Measurements from ENCODE around the gene RASAL1. TPM values are rescaled to one million over a fixed set of nuclear protein-coding genes. Genes with fewer than 3 reads are reported as not detected.

RASAL1 gene
- polyA plus RNA-seq, 3 donors: 6.1 to 8.3 (median 7.6) TPM

DNA sequence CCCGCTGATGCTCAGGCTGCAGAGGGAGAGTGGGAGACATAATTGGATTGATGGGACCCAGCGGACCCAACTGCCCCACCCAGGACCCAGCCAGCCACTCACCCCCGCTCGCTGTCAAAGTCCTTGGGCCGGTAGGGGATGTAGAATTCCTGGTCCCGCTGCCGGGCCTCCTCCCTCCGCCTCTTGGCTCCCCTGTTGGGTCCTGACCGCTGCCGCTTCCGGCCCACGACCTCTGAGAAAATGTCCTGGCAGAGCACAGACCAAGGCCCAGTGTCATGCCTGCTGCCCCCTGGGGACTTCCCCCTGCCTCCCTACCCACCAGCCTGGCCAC, 27.4 kb upstream of the RASAL1 start:
- DNase-seq (ENCODE audit: low read depth in 3 of 3, low spot score in 2 of 3): no peak

DNA sequence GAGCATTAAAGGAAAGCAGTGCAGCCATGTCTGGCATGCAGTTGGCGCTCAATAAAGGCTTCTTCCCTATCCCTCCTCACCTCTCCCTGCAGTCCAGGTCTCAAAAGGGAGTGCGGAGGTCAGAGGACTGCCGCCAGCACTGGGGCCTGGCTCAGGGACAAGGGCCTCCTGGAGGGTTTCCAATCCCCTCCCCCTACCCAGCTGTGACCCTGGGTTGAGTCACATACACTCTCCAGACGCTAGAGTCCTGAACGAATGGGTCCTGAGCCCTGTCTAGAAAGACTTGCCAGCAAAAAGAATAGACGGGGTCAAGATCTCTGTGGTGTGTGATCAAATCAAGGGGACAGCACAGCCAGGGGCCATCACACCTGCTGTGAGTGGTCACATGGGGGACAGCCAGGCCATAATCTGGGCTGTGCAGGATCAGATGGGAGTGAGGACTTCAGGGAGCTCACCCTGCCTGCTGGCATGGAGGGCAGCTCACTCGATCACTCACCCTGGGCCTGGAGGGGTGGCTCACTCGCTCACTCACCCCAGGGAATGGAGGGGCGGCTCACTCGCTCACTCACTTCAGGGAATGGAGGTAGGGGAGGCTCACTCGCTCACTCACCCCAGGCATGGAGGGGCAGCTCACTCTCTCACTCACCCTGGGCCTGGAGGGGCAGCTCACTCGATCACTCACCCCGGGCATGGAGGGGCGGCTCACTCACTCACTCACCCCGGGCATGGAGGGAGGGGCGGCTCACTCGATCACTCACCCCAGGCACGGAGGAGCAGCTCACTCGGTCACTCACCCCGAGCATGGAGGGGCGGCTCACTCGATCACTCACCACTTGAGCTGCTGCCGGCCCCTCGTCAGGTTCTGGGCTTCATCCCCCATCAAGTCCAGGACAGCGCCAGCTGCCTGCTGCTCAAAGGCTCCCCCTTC, 26.8 kb upstream of the RASAL1 start:
- DNase-seq (ENCODE audit: low read depth in 3 of 3, low spot score in 2 of 3): no peak

DNA sequence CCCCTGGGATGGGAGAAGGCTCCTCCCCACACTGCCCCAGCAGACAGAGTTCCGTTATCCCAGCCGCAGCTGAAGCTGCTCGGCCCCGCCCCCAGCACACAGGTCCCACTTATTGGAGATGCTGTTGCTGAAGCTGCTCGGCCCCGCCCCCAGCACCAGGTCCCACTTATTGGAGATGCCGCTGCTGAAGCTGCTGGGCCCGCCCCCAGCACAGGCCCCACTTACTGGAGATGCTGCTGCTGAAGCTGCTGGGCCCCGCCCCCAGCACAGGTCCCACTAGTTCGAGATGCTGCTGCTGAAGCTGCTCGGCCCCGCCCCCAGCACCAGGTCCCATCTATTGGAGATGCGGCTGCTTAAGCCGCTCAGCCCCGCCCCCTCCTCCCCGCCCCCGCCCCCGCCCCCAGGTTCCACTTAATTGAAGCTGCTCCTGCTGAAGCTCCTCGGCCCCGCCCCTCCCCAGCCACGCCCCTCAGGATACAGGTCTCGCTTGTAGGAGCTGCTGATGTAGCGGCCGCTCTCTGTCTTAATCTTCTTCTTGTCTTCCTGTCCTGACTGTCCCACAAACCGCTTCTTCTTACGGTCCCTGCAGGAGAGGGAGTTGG, 26.0 kb upstream of the RASAL1 start:
- DNase-seq (ENCODE audit: low read depth in 3 of 3, low spot score in 2 of 3): no peak

DNA sequence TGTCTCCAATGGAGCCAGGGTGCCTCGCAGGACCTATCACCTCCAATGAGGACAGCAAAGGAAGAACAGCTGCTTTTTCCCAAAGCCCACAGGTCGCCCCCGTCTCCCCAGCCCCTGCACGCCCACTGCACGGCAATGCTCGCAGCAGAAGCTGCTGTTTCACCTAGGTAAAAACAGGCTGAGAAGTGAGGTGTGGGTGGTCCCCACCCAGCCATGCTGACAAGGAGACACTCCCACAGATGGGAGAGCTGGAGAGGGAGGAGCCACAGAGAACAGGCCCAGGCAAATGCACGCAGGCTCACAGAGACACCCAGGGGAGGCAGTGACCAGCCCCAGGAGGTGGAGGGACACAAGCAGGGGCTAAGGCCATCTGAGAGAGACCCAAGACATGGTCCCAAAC, 24.4 kb upstream of the RASAL1 start:
- DNase-seq (ENCODE audit: low read depth in 3 of 3, low spot score in 2 of 3): no peak

DNA sequence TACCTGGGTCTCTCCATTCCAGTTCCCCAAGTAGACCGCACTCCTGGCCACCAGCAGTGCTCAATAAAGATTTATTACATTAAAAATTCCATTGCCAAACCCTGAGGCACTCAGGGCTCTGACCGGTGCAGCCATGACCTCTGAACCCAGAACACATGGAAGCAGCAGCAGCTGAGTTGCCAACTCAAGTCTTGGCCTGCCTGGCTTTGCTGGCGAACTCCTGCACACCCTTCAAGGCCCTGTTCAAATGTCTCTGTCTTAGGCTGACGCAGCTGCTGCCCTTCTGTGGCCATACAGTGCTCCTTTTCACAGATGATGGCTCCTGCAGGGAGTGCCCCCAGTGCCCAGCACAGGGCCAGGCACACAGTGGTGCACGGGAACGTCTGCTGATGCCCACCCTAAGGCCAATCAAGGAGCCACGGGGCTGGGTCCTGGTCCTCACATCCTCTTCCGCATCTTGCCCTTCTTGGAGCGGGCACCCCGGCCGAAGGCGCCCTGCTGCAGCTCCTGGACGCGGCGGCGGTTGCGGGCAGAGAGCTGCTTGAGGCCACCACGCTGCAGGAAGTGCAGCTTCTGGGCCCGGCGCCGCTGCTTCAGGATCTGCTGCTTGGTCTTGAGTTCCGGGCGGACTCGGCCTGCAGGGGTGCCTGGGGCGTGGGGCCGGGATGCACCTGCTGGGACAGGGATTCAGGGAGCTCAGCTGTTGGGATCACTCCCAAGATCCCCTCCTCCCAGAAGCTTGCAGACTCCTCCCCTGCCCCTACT, 23.1 kb upstream of the RASAL1 start:
- DNase-seq (ENCODE audit: low read depth in 3 of 3, low spot score in 2 of 3): no peak

DNA sequence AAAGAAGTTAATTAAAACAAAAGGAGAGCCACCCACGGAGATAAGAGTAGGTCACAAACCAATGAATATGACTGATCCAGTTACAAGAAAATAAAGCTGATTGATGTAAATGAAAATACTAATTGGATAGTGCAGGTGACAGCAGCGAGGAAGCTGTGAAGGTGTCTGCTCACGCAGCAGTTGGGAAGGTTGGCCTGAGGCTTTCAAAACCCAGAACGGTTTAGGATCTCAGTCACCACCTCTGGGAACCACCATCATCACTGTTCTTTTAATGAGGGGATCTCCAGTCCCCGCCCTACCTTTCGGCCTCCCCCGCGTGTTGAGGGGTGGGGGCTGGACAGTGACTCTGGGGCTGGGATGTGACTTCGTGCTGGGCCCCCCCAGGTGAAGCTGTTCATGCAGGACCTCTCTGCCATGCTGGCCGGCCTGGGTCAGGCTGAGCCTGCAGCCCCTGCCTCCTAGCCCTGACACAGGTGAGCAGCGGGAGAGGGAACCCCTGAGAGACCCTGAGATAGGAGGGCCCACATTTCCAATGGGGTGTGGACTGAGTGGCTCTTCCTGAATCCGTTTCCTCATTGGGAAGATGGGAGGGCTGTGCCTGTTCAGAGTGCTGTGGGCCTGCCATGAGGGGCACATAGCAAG, 21.8 kb upstream of the RASAL1 start:
- no peak for DNase-seq (ENCODE audit: low read depth in 3 of 3, low spot score in 2 of 3)

DNA sequence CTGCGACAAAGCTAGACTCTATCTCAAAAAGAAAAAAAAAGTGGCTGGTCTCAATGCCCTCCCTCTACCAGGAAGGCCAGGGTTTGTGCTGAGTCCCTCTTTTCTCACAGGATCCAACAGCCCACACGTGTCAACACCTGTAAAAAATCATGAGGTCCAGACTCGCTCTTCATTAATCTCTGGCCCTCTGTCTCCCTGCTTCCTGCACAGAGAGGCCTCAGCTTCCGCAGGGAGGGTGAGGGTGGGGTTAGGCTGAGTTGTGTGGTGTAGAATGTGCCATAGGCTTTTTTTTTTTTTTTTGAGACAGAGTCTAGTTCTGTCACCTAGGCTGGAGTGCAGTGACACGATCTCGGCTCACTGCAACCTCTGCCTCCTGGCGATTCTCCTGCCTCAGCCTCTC, 20.1 kb upstream of the RASAL1 start:
- DNase-seq (ENCODE audit: low read depth in 3 of 3, low spot score in 2 of 3): no peak

DNA sequence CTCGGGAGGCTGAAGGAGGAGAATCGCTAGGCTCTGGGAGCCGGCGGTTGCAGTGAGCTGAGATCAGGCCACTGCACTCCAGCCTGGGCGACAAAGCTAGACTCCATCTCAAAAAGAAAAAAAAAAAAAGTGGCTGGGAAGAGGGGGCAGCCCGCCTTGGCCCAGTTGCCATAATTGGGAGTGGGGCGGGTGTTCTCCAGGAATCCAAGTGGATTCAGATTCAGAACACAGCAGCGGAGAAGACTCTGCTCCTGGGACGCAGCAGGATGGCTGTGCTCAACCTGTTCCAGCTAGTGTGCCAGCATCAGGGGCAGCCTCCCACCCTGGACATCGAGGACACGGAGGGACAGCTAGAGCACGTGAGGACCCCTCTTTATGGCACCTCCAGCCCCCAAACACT, 19.5 kb upstream of the RASAL1 start:
- no peak for DNase-seq (ENCODE audit: low read depth in 3 of 3, low spot score in 2 of 3)

DNA sequence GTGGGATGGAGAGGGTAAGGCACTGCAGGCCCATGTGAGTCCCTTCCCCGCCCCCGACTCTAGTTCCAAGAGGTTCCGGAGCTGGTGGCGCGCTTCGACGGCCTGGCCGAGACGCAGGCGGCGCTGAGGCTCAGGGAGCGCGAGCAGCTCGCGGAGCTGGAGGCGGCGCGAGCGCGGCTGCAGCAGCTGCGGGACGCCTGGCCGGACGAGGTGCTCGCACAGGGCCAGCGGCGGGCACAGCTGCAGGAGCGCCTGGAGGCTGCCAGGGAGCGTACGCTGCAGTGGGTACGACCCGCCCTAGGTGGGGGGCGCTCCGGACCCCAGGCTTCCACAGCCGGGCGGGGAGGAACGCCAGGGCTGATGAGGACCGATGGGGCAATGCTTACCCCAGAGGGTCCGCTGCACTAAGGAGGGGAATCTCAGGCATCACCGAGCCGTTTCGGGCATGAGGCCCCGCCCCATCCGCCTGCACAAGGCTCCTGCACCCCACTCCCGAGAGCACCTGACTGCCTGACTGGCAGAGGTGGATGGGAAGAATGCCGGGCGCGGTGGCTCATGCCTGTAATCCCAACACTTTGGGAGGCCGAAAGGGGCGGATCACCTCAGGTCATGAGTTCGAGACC, 18.9 kb upstream of the RASAL1 start:
- no peak for DNase-seq (ENCODE audit: low read depth in 3 of 3, low spot score in 2 of 3)

DNA sequence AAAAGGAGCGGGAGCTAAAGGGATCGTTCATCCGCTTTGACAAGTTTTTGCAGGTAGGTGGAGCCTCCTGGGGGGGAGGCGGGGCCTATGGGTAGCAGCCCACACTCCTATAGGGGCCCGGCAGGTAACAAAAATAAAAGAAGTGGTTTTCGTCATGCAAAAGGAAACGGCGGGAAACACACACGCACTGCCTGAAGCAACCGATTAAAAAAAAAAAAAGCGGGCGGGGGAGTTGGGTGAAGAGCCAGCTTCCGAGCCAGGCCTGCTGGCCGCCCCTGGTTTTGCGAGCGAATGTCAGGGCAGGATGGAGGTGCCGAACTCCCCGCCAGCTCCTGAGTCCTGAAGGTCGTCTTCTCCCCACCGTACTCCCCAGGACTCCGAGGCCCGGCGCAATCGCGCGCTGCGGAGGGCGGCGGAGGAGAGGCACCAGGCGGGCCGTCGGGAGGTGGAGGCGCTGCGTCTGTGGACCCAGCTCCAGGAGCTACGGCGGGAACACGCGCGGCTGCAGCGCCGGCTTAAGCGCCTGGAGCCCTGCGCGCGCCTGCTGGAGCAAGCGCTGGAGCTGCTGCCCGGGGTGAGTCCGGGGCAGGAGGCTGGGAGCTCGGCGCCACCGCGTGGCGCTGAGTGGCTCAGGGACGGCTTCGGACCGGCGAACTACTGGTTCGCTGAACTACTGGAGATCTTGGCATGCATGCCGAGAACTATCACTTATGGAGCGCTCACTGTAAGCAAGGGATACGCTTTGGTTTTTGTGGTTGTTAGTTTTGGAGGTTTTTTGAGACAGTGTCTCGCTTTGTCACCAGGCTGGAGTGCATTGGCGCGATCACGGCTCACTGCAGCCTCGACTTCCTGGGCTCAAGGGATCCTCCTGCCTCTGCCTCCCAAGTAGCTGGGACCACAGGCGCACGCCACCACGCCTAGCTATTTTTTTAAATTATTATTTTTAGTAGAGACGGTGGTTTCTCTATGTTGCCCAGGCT, 17.6 kb upstream of the RASAL1 start:
- DNase-seq (ENCODE audit: low read depth in 3 of 3, low spot score in 2 of 3): no peak

DNA sequence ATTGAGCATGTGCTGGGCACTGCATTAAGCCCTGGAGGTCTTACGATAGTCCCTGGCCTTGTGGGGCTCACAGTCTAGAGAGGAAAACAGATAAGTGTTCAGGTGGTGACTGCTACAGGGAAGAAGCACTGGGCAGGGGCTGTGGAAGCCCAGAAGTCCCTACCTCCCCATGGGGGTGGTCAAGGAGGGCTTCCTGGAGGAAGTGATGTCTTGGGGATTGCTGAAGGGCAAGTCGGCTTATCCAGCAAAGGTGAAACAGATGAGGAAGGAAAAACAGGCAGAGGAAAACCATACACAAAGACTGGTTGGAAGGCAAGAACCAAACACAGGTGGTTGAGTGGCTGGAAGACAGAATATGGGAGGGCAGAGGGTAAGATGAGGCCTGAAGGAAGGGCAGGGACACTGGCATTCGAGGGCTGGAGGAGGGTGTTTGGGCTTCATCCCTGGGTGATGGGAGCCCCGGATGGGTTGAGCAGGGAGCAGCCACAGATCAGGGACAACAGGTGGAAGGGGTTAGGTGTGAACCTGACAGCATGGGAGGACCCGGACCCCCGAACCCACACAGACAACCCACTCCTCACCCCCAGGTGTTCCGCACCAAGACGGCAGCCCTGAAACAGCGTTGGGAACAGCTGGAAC, 16.8 kb upstream of the RASAL1 start:
- no peak for DNase-seq (ENCODE audit: low read depth in 3 of 3, low spot score in 2 of 3)

DNA sequence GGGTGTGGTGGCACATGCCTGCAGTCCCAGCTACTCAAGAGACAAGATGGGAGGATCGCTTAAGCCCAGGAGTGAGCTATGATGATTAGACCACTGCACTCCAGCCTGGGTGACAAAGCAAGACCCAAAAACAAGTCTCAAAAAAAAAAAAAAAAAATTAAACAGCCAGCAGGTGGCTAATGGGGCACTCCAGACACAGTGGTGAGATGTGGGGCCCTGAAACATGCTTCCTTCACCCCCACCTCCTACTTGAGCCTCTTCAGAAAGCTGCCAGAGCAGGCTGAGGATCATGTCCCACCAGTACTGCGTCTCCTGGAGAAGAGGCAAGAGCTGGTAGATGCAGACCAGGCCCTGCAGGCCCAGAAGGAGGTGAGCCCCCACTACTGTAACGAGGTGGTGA, 16.1 kb upstream of the RASAL1 start:
- DNase-seq (ENCODE audit: low read depth in 3 of 3, low spot score in 2 of 3): no peak

DNA sequence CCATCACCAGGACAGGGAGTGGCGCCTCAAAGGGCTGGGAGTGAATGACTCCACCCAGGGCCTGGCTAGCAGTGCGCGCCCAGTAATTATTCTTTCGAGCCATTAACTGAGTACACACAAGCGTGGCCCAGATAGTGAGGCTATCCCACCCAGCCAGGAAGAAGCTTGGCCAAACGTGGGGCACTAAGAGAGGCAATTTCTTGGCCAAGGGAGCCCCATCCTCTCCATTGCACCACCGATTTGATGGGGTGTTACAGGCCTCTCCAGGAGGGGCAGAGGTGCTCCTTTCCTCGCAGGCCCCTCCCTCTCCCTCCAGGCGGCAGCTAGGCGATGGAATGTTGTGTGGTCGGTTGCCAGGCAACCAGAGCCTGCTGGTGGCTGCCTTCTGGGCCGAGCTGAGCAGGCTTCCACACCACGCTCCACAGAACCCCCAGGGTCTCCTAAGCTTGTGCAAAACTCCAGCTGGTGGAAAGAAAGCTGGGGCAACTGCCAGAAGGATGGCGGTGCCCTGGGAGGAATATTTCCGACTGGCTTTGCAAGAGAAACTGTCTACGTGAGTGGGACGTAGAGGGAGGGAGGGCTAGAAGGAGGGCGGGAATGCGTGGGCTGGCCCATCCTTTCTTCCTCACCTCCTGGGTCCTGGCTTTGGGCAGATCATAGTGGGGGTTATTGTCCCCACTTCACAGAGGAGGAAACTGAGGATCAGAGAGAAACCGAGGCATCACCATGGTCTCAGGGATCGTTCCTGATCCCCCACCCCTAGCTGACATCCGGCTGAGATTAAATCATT, 14.0 kb upstream of the RASAL1 start, which contains the start of gene CFAP73:
TSS of gene CFAP73 (plus strand) at position 364 of the 790 bp plus-strand sequence. CDS start at position 498, 134 bp downstream.
- DNase-seq (ENCODE audit: low read depth in 3 of 3, low spot score in 2 of 3): peak; percentile 81 to 88 (median 84)

DNA sequence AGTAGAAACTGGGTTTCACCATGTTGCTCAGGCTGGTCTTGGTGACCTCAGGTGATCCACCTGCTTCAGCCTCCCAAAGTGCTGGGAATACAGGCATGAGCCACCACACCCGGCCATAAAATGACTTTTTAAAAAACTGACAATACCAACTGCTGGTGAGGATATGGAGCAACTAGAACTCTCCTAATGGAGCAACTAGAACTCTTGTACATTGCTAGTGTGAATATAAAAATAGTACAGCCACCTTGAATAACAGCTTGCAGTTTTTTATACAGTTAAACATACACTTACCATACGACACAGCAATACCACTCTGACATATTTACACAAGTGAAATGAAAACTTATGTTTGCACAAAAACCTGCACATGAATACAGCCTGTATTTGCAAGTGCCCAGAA, 11.4 kb upstream of the RASAL1 start:
- no peak for DNase-seq (ENCODE audit: low read depth in 3 of 3, low spot score in 2 of 3)

DNA sequence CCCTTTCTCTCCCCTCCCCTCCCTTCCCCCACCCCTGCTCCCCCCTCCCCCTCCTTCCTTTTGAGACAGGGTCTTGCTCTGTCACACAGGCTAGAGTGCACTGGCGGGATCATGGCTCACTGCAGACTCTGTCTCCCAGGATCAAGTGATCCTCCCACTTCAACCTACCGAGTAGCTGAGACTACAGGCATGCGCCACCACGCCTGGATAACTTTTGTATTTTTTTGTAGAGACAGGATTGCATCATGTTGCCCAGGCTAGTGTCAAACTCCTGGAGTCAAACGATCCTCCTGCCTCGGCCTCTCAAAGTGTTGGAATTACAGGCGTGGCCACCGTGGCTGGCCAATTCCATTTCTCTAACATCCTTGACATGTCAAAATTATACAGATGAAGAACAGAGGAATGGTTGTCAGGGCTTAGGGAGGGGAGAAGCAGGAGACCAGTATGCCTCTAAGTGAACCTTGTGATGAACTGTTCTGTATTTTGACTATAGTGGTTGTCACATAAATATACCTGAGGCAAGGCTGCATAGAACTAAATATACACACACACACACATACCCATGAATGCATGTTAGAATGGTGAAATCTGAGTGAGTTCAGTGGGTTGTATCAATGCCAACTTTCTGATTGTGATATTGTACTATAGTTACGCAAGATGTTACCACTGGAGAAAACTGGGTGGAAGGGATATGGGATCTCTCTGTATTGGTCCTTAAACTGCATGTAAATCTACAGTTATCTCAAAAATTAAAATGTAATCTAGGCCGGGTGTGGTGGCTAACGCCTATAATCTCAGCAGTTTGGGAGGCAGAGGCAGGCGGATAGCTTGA, 10.4 kb upstream of the RASAL1 start:
- DNase-seq (ENCODE audit: low read depth in 3 of 3, low spot score in 2 of 3): no peak

DNA sequence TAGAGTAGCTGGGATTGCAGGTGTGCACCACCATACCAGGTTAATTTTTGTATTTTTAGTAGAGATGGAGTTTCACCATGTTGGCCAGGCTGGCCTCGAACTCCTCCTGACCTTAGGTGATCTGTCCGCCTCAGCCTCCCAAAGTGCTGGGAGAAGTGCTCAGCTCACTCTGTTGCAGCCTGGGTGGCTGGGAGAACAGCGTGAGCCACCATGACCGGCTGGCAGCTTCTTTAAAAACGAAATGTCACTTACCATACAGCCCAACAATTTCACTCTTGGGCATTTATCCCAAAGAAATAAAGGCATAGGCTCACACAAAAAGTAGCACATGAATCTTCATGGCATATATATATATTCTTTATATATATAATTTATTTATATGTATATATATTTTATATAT, 9.2 kb upstream of the RASAL1 start:
- no peak for DNase-seq (ENCODE audit: low read depth in 3 of 3, low spot score in 2 of 3)

DNA sequence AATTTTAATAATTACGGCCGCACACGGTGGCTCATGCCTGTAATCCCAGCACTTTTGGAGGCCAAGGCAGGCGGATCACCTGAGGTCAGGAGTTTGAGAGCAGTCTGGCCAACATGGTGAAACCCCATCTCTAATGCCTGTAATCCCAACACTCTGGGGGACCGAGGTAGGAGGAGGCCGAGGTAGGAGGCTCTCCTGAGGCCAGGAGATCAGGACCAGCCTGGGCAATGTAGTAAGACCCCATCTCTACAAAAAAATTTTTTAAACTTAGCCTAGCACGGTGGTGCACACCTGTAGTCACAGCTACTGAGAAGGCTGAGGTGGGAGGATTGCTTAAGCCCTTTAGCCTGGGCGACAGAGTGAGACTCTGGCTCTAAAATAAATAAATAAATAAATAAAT, 8.4 kb upstream of the RASAL1 start:
- DNase-seq (ENCODE audit: low read depth in 3 of 3, low spot score in 2 of 3): no peak

Data from right renal cortex interstitium (tissue), 3 donors.